ENCODE results near the gene EIF3L.

Gene EIF3L

GRCh38 chr22:37906364-37907008 is 57.3 kb downstream of the EIF3L start:
- no peak for DNase-seq

GRCh38 chr22:37907036-37907954 is 58.1 kb downstream of the EIF3L start:
- DNase-seq, result no peak

GRCh38 chr22:37909766-37910165 is 60.5 kb downstream of the EIF3L start:
- DNase-seq, result no peak

GRCh38 chr22:37910890-37911672 is 61.9 kb downstream of the EIF3L start:
- no peak for DNase-seq

GRCh38 chr22:37911697-37912096 is 62.5 kb downstream of the EIF3L start:
- DNase-seq, result no peak

GRCh38 chr22:37912171-37912570 is 63.0 kb downstream of the EIF3L start:
- no peak for DNase-seq

- DNase-seq, result no peak
These were observed 64.1 kb downstream of the EIF3L start for GRCh38 chr22:37913233-37913721.

- no peak for DNase-seq
These were observed 67.1 kb downstream of the EIF3L start for GRCh38 chr22:37916311-37916710.

- no peak for DNase-seq
These were observed 68.8 kb downstream of the EIF3L start for GRCh38 chr22:37917874-37918548.

GRCh38 chr22:37918580-37919270 is 69.5 kb downstream of the EIF3L start:
- DNase-seq, result no peak

- no peak for DNase-seq
These were observed 70.9 kb downstream of the EIF3L start for GRCh38 chr22:37920126-37920525.

- no peak for DNase-seq
These were observed 73.0 kb downstream of the EIF3L start for GRCh38 chr22:37922191-37922590.

GRCh38 chr22:37923927-37924326 is 74.7 kb downstream of the EIF3L start:
- DNase-seq, result no peak

- DNase-seq, result no peak
These were observed 75.3 kb downstream of the EIF3L start for GRCh38 chr22:37924386-37925065.

- no peak for DNase-seq
These were observed 76.1 kb downstream of the EIF3L start for GRCh38 chr22:37925330-37925729.

GRCh38 chr22:37925767-37926166 is 76.5 kb downstream of the EIF3L start:
- DNase-seq, result no peak

GRCh38 chr22:37926358-37926757 is 77.1 kb downstream of the EIF3L start:
- no peak for DNase-seq

GRCh38 chr22:37926771-37927636 is 77.8 kb downstream of the EIF3L start:
- no peak for DNase-seq

GRCh38 chr22:37927637-37927936 is 78.4 kb downstream of the EIF3L start:
- DNase-seq, result no peak

GRCh38 chr22:37929390-37929789 is 80.2 kb downstream of the EIF3L start:
- DNase-seq, result no peak

Data from NCI-H187 (cell line).